CD4-positive, alpha-beta T cell treated with Interleukin-21 for 1 hour (primary cell): ENCODE results near the gene SRMS.
A peak's percentile ranks its signal among the peaks of the same experiment; 100 is the strongest.

Experiments
- DNase-seq: peaks from one replicate; pipeline ENCODE4 v3.0.0-alpha.2; 2020

SRMS gene

DNA sequence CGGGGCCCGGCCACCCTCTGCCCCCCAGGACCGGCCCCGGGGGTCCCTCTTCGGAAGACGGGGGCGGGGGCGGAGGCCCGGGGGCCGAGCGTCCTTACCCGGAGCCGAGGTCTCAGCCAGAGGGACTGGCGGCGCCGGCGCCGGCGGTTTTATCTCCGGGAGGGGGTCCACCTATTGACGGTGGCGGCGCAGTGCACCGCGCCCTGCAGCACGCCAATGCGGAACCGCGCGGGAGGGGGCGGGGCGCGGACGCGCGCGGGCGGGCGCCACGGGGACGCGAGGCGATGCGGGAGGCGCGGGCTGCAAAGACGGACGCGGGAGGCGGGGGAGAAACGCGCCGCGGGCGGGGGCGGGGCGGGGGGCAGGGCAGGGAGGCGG lies 48.6 kb downstream of the SRMS start, which contains the start of gene EEF1A2:
Gene EEF1A2, minus strand, starts transcription at position 124 of the 378 bp plus-strand sequence. CDS start 1,320 bp downstream, outside the sequence.
- peak; percentile 65 for DNase-seq

DNA sequence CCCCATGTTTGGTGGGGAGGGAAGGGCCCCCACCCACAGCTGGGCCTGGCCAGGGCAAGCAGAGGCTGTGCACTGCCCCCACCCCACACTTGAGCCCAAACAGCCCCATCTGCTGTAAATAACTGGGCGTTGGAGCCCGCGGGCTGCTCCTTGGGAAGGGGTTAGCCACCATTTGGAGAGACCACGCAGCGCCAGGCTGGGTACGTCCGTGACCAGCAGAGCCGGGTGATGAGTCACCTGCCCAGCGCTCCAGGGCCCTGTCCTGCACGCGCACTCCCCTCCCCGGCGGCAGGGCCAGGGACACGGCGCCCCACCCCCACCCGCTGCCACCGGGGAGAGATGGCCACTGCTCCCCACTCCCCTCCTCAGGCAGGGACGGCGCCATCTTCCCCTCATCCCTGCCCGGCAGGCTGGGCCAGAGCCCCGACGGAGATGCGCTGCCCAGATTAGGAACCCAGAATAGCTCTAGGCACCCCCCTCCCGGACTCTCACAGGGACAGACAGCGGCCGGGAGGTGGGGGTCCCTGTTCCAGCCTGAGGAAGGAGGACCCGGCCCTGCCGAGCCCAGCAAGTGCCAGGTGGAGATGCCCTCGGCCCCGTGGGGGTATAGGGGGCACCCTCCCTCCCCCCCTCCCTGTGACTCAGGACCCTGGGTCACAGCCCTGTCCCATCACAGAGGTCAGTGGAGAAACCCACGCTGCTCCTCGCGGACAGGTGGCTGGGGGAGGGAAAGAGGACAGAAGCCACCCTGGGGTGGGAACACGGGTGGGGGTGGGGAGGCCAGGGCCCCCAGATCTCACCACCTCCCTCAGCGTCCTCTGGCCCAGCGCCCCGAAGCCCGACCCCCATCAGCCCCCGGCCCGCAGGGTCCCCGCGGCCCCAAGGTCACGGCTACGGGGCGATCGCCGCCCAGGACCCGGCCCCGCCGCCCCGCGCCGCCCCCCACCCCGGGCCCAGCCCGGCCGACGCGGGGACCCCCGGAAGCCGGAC lies 49.3 kb downstream of the SRMS start:
- DNase-seq = no peak

DNA sequence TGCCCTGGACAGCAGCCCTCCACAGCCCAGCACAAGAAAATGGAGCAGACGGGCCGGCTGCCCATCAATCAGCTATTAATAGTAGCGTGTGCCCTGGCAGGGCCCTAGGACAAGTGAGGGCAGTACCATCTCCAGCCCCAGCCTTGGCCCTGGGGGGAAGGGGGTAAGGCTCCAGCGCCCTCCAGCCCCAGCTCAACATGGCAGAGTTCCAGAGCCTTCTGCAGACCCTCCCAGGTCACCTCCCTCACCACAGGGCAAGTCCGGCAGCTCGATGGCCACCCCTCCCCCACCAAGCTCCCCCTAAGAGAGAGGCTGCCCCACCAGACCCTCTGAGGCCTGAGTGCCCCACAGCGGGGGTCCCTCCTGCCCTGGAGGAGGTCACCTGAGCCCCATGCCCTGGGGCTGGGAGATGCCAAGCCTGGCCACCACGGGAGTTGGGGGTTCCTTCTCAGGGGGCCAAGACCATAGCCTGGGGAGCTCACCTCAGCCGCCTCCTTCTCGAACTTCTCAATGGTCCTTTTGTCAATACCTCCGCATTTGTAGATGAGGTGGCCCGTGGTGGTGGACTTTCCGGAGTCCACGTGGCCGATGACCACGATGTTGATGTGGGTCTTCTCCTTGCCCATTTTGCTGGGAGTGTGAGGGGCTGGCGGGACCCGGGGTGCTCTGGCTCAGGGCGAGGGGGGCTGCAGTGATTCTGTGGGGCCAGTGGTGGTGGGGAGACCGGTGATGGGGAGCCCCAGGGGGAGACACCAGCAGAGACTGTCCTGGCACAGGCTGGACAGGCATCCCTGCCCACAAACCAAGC lies 50.2 kb downstream of the SRMS start:
- no peak for DNase-seq

DNA sequence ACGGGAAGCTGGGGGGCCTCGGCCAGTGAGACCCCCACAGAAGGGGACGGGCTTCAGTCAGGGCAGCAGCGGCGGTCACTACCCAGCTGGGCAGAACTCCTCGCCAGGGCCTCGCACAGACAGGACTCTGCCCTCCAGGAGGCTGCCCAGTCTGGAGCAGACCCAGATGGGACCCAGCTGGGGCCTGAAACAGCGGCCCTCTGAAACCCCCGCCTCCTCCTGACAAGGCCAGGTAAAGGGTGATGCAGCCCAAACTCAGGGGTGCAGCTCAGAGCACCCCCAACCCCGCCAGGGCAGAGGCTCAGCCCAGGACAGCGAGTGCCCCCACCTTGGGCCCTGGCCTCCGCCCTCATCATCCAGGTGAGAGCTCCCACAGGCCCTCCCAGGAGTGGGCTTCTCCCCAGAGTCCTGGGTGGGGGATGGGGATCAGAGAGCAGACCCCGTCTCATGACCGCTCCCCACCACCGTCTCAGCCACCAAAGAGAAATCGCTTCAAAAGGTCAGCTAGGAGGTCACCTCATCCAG lies 50.9 kb downstream of the SRMS start:
- no peak for DNase-seq

DNA sequence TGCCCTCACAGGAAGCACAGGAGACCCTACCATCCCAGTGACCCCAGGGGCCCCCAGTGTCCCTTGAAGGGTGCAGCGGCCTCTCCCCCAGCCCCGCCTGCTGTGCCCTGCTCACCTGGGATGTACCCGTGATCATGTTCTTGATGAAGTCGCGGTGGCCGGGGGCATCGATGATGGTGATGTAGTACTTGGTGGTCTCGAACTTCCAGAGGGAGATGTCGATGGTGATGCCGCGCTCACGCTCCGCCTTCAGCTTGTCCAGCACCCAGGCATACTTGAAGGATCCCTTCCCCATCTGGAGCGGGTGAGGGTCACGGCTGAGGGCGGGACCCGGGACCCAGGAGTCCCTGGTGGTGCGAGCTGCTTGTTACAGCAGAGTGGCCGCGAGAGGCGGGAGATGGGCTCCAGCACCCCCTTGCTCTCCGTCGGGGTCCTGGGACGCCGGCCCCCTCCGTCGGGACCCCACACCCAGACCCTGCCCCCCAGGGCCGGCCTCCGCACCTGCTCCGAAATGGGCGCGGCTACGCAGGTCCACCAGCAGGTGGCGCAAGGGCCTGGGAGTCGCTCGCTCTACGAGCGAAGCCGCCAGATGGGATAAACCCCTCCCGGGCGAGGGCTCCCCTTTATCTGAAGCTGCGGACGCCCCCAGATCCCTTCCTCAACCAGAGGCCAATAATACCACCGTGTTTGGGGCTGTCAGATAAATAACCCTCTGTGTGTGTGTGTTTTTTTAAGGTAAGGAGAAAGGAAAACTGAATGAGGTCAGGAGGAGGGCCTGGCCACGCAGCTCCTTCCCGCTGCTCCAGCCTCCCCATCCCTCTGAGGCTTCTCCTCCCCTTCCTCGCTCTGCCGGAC lies 51.6 kb downstream of the SRMS start:
- peak; percentile 76 for DNase-seq

DNA sequence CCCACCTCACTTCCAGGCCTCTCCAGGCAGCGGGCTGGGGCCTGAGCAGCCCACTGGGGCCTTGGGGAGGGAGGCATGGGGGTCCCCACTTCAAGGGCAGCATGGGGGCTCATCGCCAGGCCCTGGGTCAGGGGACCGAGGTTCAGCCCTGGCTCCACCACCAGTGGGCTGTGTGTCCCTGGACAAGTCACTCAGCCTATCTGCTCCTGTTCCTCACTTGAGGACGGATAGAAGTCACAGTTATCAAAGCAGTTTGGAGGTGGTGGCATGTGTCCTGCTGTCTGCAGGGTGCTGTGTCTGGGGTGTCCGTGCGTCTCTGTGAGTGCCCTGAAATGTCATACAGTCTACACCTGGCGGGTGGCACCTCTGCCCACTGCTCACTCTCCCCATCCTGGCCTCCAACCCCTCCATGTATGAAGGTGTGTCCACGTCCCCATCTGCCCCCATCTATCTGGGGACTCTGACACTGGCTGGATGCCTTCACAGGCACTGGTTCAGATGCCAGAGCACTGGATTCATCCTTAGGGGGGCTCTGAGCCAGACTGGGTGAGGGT lies 52.3 kb downstream of the SRMS start:
- DNase-seq = no peak

DNA sequence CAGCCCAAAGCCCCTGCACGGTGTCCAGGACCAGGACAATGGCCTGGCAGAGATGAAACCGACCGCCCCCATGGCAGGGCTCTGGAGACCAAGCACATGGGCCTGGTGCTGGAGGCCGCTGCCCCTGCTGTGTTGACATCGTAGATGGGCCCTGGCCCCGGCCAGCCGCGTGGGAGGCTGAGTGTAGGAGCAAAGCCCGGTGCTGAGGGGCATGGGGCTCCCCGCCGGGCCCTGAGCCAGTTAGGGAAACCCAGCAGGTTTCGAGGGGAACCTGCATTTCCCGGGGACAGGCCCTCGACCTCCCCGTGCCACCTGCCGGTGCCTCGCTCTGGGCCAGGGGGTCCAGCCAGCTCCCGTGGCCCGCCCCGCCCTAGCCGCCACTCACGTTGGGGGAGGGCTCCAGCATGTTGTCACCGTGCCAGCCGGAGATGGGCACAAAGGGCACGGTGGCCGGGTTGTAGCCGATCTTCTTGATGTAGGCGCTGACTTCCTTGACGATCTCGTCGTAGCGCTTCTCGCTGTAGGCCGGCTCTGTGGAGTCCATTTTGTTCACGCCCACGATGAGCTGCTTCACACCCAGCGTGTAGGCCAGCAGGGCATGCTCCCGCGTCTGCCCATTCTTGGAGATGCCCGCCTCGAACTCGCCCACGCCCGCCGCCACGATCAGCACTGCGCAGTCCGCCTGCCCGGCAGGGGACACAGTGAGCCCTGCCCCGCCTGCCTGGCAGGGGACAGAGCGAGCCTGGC lies 53.0 kb downstream of the SRMS start:
- DNase-seq = no peak

DNA sequence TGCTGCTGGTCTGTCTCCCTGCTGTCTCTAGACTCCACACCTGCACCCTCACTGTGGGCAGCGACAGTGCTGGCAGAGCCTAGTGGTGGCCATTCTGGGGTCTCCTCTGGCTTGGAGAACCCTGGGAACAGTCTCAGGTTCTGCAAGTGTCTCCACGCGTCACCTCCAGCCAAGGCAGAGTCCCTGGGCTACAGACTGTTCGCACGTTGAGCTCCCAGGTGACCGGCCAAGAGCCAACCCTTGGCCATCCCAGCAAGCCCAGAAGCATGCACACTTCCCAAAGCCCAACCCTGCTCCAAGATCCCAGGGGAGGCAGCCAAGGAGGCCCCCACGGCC lies 53.5 kb downstream of the SRMS start:
- DNase-seq = no peak

DNA sequence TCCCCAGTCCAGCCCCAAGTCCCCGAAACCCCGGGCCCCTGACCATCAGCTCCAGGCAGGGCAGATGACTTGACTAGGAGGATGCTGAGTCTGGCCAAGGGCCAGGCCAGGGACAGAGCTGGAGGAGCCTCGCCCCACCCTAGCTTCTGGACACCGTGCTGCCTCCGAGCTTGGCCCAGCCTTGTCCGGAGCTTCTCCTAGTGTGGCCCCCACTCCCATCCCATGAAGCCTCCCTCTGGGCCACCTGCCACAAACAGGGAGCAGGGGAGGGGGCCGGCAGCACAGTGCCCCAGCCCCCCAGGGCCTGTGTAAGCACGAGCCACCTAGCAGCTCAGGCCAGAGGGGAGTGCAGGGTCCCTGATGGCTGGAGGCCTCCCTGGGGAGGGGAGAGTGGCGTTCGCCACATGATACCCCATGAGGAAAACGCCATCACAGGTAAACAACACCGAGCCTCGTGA lies 54.0 kb downstream of the SRMS start:
- DNase-seq = no peak

DNA sequence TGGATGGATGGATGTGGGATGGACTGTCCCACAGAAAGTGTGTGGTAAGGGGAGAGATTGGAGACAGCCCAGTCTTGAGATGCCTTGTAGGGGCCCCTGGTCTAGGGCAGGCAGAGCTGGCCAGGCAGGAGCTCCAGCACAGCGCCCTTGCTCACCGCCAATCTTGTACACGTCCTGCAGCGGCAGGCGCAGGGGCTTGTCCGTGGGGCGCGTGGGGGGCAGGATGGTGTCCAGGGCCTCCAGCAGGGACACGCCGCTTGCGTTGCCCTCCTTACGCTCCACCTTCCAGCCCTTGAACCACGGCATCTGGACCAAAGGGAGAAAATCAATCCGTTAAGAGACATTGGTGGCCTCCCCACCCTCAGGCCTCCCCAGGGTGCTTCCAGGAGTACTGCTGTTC lies 54.6 kb downstream of the SRMS start:
- DNase-seq = no peak

DNA sequence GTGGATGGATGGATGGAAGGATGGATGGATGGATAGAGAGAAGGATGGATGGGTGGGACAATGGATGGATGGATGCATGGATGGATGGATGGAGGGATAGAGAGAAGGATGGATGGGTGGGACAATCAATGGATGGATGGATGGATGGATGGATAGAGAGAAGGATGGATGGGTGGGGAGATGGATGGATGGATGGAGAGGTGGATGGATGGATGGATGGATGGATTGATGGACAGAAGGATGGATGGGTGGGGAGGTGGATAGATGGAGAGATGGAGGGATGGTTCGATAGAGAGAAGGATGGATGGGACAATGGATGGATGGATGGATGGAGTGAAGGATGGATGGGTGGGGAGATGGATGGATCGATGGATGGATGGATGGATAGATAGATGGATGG lies 55.0 kb downstream of the SRMS start:
- no peak for DNase-seq

DNA sequence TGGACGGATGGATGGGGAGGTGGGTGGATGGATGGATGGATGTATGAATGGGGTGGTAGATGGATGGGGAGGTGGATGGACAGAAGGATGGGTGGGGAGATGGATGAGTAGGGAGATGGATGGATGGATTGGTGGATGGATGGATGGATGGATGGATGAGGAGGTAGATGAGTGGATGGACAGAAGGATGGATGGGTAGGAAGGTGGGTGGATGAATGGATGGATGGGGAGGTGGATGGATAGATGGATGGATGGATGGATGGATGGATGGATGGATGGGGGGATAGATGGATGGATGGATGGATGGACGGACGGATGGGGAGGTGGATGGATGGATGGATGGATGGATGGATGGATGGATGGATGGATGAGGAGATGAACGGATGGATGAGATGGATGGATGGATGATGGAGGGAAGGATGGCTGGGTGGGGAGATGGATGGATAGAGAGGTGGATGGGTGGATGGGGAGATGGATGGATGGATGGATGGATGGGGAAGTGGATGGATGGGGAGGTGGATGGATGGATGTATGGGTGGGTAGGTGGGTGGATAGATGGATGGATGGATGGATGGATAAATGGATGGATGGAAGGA lies 55.8 kb downstream of the SRMS start:
- no peak for DNase-seq

DNA sequence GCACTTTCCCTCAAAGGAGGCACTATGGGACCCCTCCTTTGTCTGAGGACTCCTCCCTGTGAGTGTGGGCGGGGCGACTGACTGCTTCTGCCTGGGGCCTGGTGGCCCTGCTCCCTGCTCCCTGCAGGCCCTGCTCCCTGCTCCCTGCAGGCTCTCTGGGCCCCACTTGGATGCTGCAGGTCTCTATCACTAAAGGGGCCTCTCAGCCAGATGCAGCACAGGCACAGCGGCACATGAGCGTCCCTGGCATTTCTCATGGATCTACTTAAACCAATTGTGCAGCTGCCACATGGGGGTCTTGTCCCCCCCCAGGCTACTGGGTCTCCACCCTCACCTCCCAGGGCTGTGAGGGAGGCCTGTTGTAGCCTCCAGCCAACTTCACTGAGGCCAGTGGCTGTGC lies 56.5 kb downstream of the SRMS start:
- DNase-seq = no peak
